Chondrocyte (in vitro differentiated cells): ENCODE results near the gene DCHS2. TPM values are rescaled to one million over a fixed set of nuclear protein-coding genes. Genes with fewer than 3 reads are reported as not detected.

Experiments used
- DNase-seq: peaks from one replicate; pipeline ENCODE4 v3.0.0; 2021; ENCODE audit warnings: mixed read lengths, low spot score
- H3K27ac Mint-ChIP-seq: one replicate; pipeline ENCODE4 v1.8.0; 2021; ENCODE audit warnings: mild to moderate bottlenecking, moderate library complexity, mixed read lengths; ENCODE audit not compliant: unreplicated experiment
- H3K27me3 Mint-ChIP-seq: 2 replicates; pipeline ENCODE4 v1.8.0; 2021; ENCODE audit warnings: low read depth, mixed read lengths
- H3K36me3 Mint-ChIP-seq: 2 replicates; pipeline ENCODE4 v1.8.0; 2021; ENCODE audit warnings: low read depth, mixed read lengths
- H3K4me1 Mint-ChIP-seq: 2 replicates; pipeline ENCODE4 v1.8.0; 2021; ENCODE audit warnings: low read depth, mild to moderate bottlenecking, mixed read lengths
- H3K4me3 Mint-ChIP-seq: one replicate; pipeline ENCODE4 v1.8.0; 2021; ENCODE audit warnings: mild to moderate bottlenecking, moderate library complexity, mixed read lengths; ENCODE audit not compliant: unreplicated experiment
- H3K9me3 Mint-ChIP-seq: 2 replicates; pipeline ENCODE4 v1.8.0; 2021; ENCODE audit warnings: low read depth, mixed read lengths
- total RNA-seq: library from RNA; stranded (reverse); gene quantifications from 3 replicates; pipeline ENCODE4 v1.2.1, GENCODE V29; 2021
- TF ChIP-seq, protein P1 (sequence below): fragments of 200-600 bp; sonication (generic); IDR thresholded peaks from 2 replicates; pipeline ENCODE4 v1.5.0; 2021; ENCODE audit warnings: antibody characterized with exemption, mild to moderate bottlenecking, moderate library complexity

The DCHS2 gene
- total RNA-seq, 1 donor from 2014 or later, result not detected

DNA sequence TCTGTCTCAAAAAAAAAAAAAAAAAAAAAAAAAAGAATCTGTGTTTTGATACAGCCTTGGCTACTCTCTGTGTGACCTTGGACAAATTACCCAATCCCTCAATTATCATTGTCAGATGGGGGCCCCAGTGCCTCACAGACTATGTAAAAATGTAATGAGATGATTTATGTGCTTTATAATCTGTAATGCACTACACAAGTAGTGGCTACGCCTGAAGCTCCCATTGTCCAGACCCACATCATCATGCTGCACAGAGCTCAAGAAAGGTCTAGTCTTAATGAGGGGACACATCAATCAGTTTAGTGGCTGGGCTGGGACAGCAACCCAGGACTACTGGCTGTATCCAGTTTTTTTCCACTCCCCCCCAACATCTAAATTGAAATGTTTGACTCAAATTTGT is 308.3 kb downstream of the DCHS2 start:
- H3K36me3 Mint-ChIP-seq, result peaks cover 1% of the 10 kb centered on the region
- no peaks in the 10 kb centered on the region for H3K4me1 Mint-ChIP-seq
- no peak overlapping the region for H3K27ac Mint-ChIP-seq
- TF ChIP-seq, protein P1, sequence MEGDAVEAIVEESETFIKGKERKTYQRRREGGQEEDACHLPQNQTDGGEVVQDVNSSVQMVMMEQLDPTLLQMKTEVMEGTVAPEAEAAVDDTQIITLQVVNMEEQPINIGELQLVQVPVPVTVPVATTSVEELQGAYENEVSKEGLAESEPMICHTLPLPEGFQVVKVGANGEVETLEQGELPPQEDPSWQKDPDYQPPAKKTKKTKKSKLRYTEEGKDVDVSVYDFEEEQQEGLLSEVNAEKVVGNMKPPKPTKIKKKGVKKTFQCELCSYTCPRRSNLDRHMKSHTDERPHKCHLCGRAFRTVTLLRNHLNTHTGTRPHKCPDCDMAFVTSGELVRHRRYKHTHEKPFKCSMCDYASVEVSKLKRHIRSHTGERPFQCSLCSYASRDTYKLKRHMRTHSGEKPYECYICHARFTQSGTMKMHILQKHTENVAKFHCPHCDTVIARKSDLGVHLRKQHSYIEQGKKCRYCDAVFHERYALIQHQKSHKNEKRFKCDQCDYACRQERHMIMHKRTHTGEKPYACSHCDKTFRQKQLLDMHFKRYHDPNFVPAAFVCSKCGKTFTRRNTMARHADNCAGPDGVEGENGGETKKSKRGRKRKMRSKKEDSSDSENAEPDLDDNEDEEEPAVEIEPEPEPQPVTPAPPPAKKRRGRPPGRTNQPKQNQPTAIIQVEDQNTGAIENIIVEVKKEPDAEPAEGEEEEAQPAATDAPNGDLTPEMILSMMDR, result no peak
- no peak overlapping the region for H3K4me3 Mint-ChIP-seq
- no peak for DNase-seq
- no peaks in the 10 kb centered on the region for H3K27me3 Mint-ChIP-seq
- no peaks in the 10 kb centered on the region for H3K9me3 Mint-ChIP-seq

Other genes starting within 250 kb of the DCHS2 start
- gene PLRG1, start 58.6 kb upstream of the DCHS2 start, total RNA-seq, result 58.0 to 70.3 TPM (median 59.6 TPM) in 3 replicates
- 2.1 to 2.4 TPM in 2 of 3 replicates, not detected in the other for gene FGB, start 71.2 kb upstream of the DCHS2 start, total RNA-seq
- gene FGA, start 98.9 kb upstream of the DCHS2 start, total RNA-seq, result not detected in 3 replicates
- gene FGG, start 120.9 kb upstream of the DCHS2 start, total RNA-seq, result not detected in 3 replicates